GM19328 (cell line): ENCODE results near the gene BNIP3.

Experiments used
- ATAC-seq: cut with Tn5 transposase; IDR thresholded peaks from one replicate; pipeline ENCODE4 v1.9.1; 2021; ENCODE audit warnings: mild to moderate bottlenecking, moderate library complexity; ENCODE audit not compliant: unreplicated experiment

The BNIP3 gene

GRCh38 chr10:131981429-131982184 is at the start of gene BNIP3:
Gene BNIP3, minus strand, starts transcription at chr10:131981923. Its CDS starts 117 bp downstream, at chr10:131981806.
- peak; percentile 88 for ATAC-seq

- ATAC-seq: no peak
Measured at GRCh38 chr10:132030898-132031463, 49.3 kb upstream of the BNIP3 start.

- ATAC-seq: no peak
Measured at GRCh38 chr10:132028706-132029105, 47.0 kb upstream of the BNIP3 start.

GRCh38 chr10:132027423-132027983 is 45.8 kb upstream of the BNIP3 start:
- no peak for ATAC-seq

- peak; percentile 62 for ATAC-seq
Measured at GRCh38 chr10:132023092-132023811, 41.5 kb upstream of the BNIP3 start.

- ATAC-seq: no peak
Measured at GRCh38 chr10:132022241-132022640, 40.5 kb upstream of the BNIP3 start.

GRCh38 chr10:132021504-132022143 is 39.9 kb upstream of the BNIP3 start:
- no peak for ATAC-seq

- ATAC-seq: no peak
Measured at GRCh38 chr10:132021046-132021445, 39.3 kb upstream of the BNIP3 start.

- ATAC-seq: no peak
Measured at GRCh38 chr10:132020456-132020855, 38.7 kb upstream of the BNIP3 start.

- no peak for ATAC-seq
Measured at GRCh38 chr10:132019366-132019765, 37.6 kb upstream of the BNIP3 start.

GRCh38 chr10:132018446-132018845 is 36.7 kb upstream of the BNIP3 start:
- no peak for ATAC-seq

GRCh38 chr10:132016514-132016913 is 34.8 kb upstream of the BNIP3 start:
- no peak for ATAC-seq

- no peak for ATAC-seq
Measured at GRCh38 chr10:132011445-132011844, 29.7 kb upstream of the BNIP3 start.

- no peak for ATAC-seq
Measured at GRCh38 chr10:132011024-132011423, 29.3 kb upstream of the BNIP3 start.

GRCh38 chr10:132010483-132010882 is 28.8 kb upstream of the BNIP3 start:
- no peak for ATAC-seq

- no peak for ATAC-seq
Measured at GRCh38 chr10:132009575-132009974, 27.9 kb upstream of the BNIP3 start.

- ATAC-seq: no peak
Measured at GRCh38 chr10:132007681-132008080, 26.0 kb upstream of the BNIP3 start.

GRCh38 chr10:132006966-132007365 is 25.2 kb upstream of the BNIP3 start:
- ATAC-seq: no peak

GRCh38 chr10:132005147-132005546 is 23.4 kb upstream of the BNIP3 start:
- ATAC-seq: no peak

- no peak for ATAC-seq
Measured at GRCh38 chr10:132004052-132004451, 22.3 kb upstream of the BNIP3 start.

- ATAC-seq: no peak
Measured at GRCh38 chr10:132003282-132003924, 21.7 kb upstream of the BNIP3 start.
